ENCODE data around the gene ZNF764.

The ZNF764 gene

DNA sequence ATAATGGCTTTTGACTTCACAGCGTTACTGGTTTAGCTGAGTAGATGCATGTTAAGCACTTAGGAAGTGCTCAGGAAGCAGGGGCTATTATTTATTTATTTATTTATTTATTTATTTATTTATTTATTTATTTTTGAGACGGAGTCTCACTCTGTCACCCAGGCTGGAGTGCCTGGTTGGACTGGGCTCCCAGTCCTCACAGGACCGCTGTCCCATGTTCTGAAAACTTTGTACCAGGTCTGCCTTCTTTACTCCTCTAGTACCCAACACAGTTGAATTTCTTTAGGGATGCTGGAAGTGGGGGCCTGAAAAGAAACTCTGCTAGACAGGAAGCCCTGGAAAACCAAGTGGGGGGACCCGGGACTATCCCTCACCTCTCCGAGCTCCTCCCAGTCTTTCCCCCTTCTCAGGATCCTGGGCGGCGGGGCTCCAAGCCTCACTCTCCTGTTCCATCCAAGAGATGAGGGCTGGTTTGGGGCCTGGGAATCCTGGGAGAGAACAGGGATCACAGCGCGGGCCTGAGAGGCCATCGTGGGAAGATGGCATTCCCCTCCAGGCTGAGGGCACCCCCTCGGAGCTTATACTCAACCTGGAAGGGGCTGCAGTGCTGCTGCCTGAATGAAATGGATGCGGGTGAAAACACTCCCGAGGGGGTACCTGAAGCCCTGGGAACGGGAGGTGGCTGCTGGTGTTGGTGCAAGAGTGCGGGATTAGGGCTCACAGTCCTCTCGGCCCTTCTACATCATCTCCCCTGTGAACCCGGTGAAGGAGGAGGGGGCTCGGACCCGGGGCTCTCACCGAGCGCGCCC lies 12.7 kb upstream of the ZNF764 start:
- no peak for DNase-seq (ENCODE audit: low read depth in 2 of 2)

DNA sequence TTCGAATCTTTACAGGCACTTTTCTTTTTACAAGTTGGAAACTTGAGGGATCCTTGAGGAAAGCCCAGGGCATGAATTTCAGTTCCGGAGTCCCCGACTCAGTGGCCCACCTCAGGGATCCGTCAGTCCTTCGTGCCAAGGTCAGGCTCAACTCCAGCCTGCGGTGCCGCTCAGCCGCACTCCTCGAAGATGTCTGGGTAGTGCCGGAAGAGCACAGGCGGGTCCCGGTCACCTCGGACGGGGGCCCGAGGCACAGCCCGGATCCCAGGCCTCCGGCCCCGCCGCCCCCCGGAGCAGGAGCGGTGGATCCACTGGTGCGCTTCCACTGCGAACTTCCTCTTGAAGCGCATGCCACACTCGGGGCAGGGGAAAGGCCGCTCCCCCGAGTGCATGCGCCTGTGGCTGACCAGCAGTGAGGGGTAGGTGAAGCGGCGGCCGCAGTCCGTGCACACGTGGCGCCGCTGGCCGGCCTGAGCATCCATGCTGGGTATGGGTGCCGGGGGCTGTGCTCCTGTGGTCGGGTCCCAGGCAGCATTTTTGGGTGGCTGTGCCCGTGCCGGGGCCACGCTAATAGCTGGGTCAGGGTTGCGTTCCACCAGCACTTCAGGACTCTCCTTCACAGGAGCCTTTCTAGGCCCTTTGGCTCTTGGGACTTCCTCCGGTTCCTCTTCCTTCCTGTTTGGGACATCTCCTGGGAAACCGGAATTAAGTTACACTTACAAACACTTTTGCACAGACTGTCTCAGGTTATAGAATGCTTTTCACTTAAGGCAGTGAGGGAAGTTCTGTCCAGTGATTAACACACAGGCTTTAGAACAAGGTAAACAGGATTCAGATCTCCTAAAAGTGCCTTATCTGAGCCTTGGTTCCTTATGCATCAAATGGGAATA lies 11.8 kb upstream of the ZNF764 start:
- no peak for DNase-seq (ENCODE audit: low read depth in 2 of 2)

- no peak for DNase-seq (ENCODE audit: low read depth in 2 of 2)
These were observed 11.1 kb upstream of the ZNF764 start for GRCh38 chr16:30569281-30569680.

GRCh38 chr16:30567991-30568638 lies 9.9 kb upstream of the ZNF764 start:
- DNase-seq (ENCODE audit: low read depth in 2 of 2) = peak in 1 of 2 donors; percentile 30

GRCh38 chr16:30567160-30567990 lies 9.2 kb upstream of the ZNF764 start:
- peak; percentile 46 to 60 for DNase-seq (ENCODE audit: low read depth in 2 of 2)

- DNase-seq (ENCODE audit: low read depth in 2 of 2) = no peak
These were observed 8.4 kb upstream of the ZNF764 start for GRCh38 chr16:30566531-30566930.

DNA sequence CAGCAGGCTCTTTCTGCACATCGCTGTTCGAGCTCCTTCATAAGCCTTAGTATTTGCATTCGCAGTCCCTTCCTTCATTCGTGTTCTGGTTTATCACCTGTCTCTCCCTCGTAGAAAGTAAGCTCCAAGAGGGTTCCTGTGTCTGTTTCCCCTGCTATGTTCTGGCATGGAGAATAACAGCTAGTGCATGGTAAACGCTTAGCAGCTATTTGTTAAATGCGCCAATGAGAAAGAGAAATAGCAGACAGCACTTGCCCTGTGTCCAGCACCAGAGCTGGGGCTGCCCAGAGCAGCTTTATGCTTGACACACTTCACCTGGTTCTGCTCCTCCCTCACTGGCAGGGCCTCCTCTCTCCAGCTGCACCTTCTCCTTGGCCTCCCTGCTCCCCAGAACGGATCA lies 7.8 kb upstream of the ZNF764 start:
- DNase-seq (ENCODE audit: low read depth in 2 of 2) = no peak

DNA sequence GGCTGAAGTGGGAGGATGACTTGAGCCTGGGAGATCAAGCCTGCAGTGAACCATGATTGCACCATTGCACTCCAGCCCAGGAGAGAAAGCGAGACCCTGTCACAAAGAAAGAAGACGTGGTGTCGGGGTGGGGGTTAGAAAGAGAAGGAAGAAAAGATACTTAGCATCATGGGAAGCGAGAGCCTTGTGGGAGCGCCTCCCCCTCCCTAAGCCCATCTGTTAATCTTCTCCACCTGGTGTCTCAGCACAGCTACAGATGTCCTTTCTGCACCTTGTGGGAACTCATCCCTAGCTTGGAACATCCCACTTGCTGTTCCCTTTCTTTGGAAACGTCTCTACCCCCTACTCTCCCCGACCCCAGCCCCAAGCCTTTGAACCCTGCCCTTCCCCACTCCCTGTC lies 7.4 kb upstream of the ZNF764 start:
- DNase-seq (ENCODE audit: low read depth in 2 of 2) = no peak

GRCh38 chr16:30562021-30562420 lies 3.8 kb upstream of the ZNF764 start:
- no peak for DNase-seq (ENCODE audit: low read depth in 2 of 2)

DNA sequence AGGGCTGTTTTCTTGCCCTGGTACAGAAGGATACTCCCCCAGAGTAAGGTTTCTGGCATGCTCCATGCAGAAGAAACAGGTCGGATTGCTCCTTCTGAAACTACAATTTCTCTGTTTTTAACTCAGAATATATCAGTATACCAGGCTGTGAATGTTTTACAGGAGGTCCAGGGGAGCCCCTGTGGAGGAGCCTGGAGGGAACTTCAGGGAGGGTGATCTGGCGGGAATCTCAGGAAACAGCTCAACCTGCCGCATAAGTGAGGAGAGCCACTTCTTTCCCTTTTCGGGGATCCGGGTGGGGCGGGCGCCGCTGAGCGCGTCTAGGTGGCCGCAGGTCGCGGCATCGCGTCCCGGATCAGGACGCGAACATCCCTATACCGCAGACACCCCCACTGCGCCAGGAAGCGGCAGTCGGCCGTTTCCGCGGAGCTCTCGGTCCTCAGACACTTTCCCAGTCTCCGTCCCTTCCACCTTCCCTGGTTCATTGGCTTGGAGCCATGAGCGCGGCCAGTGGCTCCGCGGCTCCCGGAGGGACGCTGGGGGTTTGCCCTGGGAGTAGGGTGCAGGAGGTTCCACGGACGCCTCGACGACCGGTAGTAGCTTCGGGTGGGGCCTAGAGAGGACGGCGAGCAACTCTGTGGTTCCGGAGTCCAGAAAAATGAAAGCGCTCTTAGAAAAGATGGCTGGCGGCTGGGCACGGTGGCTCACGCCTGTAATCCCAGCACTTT lies 3.1 kb upstream of the ZNF764 start:
- no peak for DNase-seq (ENCODE audit: low read depth in 2 of 2)

DNA sequence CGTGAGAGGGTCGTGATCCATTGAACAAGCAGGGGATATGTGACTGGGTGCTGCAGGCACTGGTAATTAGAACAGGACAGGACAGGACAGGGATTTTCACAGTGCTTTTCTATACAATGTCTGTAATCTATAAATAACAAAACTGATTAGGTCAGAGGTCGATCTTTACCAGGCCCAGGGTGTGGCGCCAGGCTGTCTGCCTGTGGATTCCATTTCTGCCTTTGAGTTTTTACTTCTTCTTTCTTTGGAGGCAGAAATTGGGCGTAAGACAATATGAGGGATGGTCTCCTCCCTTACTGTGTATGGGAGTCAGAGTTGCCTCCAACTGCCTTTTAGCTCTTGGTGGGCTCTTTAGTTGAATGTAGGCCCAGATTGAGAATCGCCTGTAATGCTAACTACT lies 1.5 kb upstream of the ZNF764 start:
- DNase-seq (ENCODE audit: low read depth in 2 of 2) = no peak

DNA sequence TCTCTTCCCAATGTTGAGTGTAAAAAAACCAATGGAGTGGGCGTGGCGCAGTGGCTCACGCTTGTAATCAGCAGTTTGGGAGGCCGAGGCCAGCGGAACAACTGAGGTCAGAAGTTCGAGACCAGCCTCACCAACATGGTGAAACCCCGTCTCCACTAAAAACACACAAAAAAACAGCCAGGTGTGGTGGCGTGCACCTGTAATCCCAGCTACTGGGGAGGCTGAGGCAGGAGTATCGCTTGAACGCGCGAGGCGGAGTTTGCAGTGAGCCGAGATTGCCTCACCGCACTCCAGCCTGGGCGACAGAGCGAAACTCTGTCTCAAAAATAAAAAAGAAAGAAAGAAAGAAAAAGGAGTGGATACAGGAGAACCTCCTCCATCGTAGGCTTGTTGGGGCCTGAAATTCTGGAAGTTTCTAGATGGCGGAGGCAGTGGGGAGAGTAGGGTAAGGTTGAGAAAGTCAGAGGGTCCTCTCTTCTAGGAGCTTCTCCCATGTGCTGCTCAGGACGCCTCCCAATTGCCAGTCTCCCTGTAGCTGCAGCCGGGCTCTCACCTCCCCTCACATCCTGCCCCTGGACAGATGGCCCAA lies 709 bp upstream of the ZNF764 start:
- no peak for DNase-seq (ENCODE audit: low read depth in 2 of 2)

DNA sequence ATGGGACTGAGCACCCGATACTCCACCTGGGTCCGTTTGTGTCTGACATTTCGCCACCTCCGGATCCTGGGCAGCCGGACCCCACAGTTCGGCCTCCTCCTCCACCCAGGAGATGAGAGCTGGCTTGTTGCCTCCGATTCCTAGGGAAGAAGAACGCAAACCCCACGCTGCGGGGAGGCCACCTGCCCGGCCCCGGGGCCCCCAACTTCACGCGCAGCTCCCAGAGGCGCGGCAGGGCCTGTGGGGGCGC lies 542 bp downstream of the ZNF764 start:
- DNase-seq (ENCODE audit: low read depth in 2 of 2) = no peak

GRCh38 chr16:30556125-30556473 lies 2.1 kb downstream of the ZNF764 start:
- DNase-seq (ENCODE audit: low read depth in 2 of 2) = no peak

- DNase-seq (ENCODE audit: low read depth in 2 of 2) = no peak
These were observed 2.7 kb downstream of the ZNF764 start for GRCh38 chr16:30555315-30556124.

DNA sequence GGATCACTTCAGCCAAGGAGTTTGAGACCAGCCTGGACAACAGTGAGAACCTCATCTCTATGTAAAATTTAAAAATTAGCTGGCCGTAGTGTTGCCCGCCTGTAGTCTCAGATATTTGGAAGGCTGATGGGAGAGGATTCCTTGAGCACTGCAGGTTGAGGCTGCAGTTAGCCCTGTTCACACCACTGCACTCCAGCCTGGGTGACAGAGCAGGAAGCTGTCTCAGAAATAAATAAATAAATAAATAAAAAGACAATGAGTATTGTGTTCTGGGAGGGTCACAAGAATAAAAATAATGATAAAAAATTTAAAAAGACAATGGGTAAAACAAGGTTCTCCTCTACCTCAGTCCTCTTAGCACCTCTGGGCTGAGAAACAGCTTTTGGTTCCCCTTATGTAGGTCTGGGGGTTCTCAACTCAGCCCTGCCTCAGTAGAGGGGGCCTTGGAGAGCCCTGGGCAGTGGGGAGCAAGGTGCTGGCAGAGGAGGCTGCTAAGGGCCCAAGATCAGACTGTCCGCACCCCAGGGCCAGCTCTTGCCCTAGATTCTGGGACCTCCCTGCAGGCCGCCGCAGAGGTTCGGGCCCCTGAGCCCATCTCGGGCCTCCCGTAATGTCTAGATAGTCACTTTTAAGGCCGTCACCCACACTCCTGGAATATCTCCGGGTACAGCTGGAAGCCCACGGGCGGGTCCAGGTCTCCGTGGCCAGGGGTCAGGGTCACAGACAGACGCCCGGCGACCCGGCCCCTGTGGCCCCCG lies 3.4 kb downstream of the ZNF764 start:
- no peak for DNase-seq (ENCODE audit: low read depth in 2 of 2)

DNA sequence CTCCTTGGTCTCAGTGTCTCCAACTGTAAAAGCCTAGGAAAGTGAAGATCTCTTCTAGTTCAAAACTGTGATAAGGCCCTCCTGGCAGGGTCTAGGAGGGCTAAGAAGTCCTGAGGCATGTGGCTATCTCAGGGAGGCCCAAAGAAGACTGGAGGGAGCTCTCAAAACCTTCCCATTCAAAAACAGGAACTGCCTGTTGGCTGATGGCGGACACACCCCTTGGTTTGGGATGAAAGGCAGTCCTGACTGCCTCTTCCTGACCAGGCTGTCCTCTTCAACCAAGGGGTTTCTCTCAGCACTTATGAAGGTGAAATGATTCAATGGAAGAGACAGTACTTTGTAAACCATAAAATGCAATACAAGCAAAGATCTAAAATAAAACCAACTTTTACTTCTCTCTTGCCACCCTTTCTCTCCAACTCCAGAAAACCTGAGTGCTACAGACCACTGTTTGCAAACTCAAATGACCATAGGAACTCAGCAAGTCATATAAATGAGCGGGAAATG lies 4.7 kb downstream of the ZNF764 start:
- DNase-seq (ENCODE audit: low read depth in 2 of 2) = no peak

- DNase-seq (ENCODE audit: low read depth in 2 of 2) = no peak
These were observed 5.2 kb downstream of the ZNF764 start for GRCh38 chr16:30552956-30553355.

DNA sequence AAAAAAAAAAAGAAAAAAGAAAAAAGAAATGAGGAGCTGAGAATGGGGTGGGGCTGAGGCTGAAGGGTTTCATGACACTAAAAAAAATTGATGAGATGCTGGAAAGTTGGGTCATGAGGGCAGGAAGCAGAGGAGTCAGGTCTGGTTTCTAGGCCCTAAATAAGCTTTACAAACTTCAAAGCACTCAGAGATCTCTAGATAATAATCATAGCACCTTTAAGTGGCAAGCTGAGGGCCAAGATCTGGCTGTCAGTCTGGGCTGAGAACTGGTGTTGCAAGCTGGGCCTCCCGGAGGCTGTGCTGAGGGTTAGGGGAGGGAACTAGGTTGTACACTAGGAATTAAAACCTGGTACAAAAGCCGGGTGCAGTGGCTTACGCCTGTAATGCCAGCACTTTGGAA lies 6.4 kb downstream of the ZNF764 start:
- peak; percentile 46 to 49 for DNase-seq (ENCODE audit: low read depth in 2 of 2)

Measured in stimulated activated CD4-positive, alpha-beta T cell treated with anti-CD3 and anti-CD28 coated beads, Interleukin-4, amount 100 ng/mL, for 48 hours (primary cell).